Effector memory CD4-positive, alpha-beta T cell (primary cell): ENCODE results near the gene MBD5.

ENCODE experiments used
- DNase-seq, 3 donors: peaks; one replicate each; pipeline ENCODE4 v3.0.0-alpha.2; 2020
- H3K27ac ChIP-seq: 2 replicates; pipeline ENCODE4 v1.7.0; 2013; ENCODE audit warnings: mild to moderate bottlenecking, low read length, moderate library complexity; ENCODE audit not compliant: insufficient read depth, poor library complexity, severe bottlenecking
- H3K27me3 ChIP-seq: replicated peaks from 2 replicates; pipeline ENCODE4 v1.7.0; 2013; ENCODE audit warnings: mild to moderate bottlenecking, low read length; ENCODE audit not compliant: insufficient read depth, control insufficient read depth, poor library complexity, severe bottlenecking
- H3K36me3 ChIP-seq: 2 replicates; pipeline ENCODE4 v1.7.0; 2013; ENCODE audit warnings: mild to moderate bottlenecking, low read length, moderate library complexity; ENCODE audit not compliant: control insufficient read depth, insufficient read depth
- H3K4me1 ChIP-seq: 2 replicates; pipeline ENCODE4 v1.7.0; 2013; ENCODE audit warnings: low read length, mild to moderate bottlenecking; ENCODE audit not compliant: control insufficient read depth, insufficient read depth, poor library complexity, severe bottlenecking
- H3K4me3 ChIP-seq: 2 replicates; pipeline ENCODE4 v1.7.0; 2013; ENCODE audit warnings: low read length, low read depth, mild to moderate bottlenecking; ENCODE audit not compliant: insufficient read depth, poor library complexity, severe bottlenecking
- H3K9me3 ChIP-seq: 2 replicates; pipeline ENCODE4 v1.7.0; 2013; ENCODE audit warnings: mild to moderate bottlenecking, low read length, moderate library complexity; ENCODE audit not compliant: control insufficient read depth

MBD5 gene

DNA sequence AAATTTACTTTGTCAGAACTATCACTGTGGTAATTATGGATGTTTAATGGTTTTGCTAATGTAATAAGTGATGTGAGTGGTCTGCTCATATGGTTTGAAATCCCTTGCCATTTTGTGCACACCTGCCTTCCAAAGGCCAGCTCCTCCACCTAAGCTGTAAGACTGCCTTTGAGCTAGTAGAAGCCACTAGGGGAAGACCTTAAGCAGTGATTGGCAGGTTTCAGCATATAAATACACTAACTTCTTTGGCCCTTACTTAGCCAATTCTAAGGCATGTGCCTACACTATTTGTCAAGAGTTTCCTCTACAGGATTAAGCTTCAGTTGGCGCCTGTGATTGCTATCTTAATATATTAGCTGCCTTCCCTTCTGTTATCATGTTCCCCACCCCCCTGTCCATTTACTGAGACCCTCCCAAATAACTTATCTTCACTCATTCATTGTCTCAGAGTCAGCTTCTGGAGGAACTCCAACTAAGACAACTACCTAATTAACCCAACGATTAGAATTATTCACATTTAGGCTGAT, 141.1 kb downstream of the MBD5 start:
- H3K4me3 ChIP-seq, result no peak overlapping the region
- H3K36me3 ChIP-seq, result no peaks in the 10 kb centered on the region
- H3K27me3 ChIP-seq, result no peaks in the 10 kb centered on the region
- no peak overlapping the region for H3K27ac ChIP-seq
- no peaks in the 10 kb centered on the region for H3K4me1 ChIP-seq
- DNase-seq, result no peak
- no peaks in the 10 kb centered on the region for H3K9me3 ChIP-seq

GRCh38 chr2:148162871-148163270, 142.0 kb downstream of the MBD5 start:
- no peaks in the 10 kb centered on the region for H3K4me1 ChIP-seq
- H3K36me3 ChIP-seq, result no peaks in the 10 kb centered on the region
- H3K4me3 ChIP-seq, result no peak overlapping the region
- no peaks in the 10 kb centered on the region for H3K27me3 ChIP-seq
- no peak for DNase-seq
- H3K27ac ChIP-seq, result no peak overlapping the region
- H3K9me3 ChIP-seq, result no peaks in the 10 kb centered on the region

DNA sequence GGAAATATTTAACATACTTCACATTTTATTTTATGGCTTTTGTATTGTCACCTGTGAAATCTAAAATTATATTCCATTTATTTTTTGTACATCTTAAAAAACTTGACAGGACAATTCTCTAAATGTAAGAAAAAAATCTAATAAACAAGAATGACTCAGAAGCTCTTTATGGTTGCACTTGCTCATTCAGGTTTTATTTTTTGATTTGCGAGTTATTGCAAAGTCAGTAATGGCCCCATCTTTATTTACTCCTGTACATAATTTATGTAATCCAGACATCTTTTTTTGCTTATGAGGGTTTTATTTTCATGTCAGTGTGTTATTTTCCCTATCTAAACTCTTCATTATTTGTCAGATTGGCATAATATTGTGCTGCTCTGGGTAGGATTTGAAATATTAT, 145.1 kb downstream of the MBD5 start:
- no peak for DNase-seq
- Histone ChIP-seq H3K9me3 (no peaks in the 10 kb centered on the region), H3K36me3 (no peaks in the 10 kb centered on the region), H3K4me1 (no peaks in the 10 kb centered on the region), H3K27ac (no peak overlapping the region), H3K27me3 (no peaks in the 10 kb centered on the region), H3K4me3 (no peak overlapping the region)

- H3K4me3 ChIP-seq, result no peak overlapping the region
- no peak overlapping the region for H3K27ac ChIP-seq
- no peaks in the 10 kb centered on the region for H3K36me3 ChIP-seq
- no peak for DNase-seq
- H3K27me3 ChIP-seq, result no peaks in the 10 kb centered on the region
- no peaks in the 10 kb centered on the region for H3K4me1 ChIP-seq
- H3K9me3 ChIP-seq, result no peaks in the 10 kb centered on the region
These were observed 146.4 kb downstream of the MBD5 start for GRCh38 chr2:148167241-148167766.

- Histone ChIP-seq H3K9me3 (no peaks in the 10 kb centered on the region), H3K4me1 (no peaks in the 10 kb centered on the region), H3K27ac (no peak overlapping the region), H3K27me3 (no peaks in the 10 kb centered on the region), H3K4me3 (no peak overlapping the region), H3K36me3 (no peaks in the 10 kb centered on the region)
- no peak for DNase-seq
These were observed 147.0 kb downstream of the MBD5 start for GRCh38 chr2:148167855-148168254.

- H3K4me1 ChIP-seq, result no peaks in the 10 kb centered on the region
- no peaks in the 10 kb centered on the region for H3K9me3 ChIP-seq
- no peaks in the 10 kb centered on the region for H3K27me3 ChIP-seq
- no peak overlapping the region for H3K27ac ChIP-seq
- H3K4me3 ChIP-seq, result no peak overlapping the region
- DNase-seq, result no peak
- H3K36me3 ChIP-seq, result no peaks in the 10 kb centered on the region
These were observed 151.4 kb downstream of the MBD5 start for GRCh38 chr2:148172131-148172753.

DNA sequence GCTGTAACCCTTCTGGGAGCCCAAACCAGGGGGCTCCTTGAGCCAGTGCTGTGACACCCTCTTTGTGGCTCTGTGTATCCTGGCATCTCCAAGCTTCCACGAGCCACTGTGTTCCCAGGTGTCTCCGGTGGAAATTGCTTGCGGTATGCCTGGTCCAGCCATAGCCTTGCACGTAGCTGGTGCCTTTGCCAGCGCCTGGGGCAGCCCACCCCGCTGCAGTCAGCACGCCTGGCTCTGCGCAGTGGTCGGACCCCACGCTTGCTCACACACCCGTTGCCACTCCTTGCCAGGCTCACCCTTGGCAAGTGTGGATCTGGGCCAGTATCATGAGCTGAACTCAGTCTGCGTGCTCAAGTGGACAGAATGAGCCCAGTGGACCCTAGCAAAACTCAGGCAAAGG, 152.3 kb downstream of the MBD5 start:
- no peak overlapping the region for H3K4me3 ChIP-seq
- H3K27ac ChIP-seq, result no peak overlapping the region
- no peak for DNase-seq
- H3K9me3 ChIP-seq, result no peaks in the 10 kb centered on the region
- no peaks in the 10 kb centered on the region for H3K36me3 ChIP-seq
- H3K27me3 ChIP-seq, result no peaks in the 10 kb centered on the region
- H3K4me1 ChIP-seq, result no peaks in the 10 kb centered on the region

DNA sequence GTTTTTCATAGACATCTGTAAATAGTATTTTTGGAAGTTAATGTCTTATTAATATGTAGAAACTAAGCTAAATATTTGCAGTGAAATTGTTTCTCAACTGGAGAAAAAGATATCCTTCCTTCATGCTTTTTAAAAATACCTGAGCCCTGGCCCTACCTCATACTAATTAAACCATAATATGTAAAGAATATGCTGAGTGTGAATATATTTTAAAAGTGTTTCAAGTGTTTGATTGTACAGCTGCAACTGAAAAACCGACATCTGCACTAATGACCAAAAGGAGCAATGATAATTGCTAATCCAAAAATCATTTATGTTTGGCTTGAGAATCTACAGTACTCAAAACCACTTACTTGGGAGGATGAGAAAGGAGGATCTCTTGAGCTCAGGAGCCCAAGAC, 156.7 kb downstream of the MBD5 start:
- H3K9me3 ChIP-seq, result no peaks in the 10 kb centered on the region
- no peak overlapping the region for H3K4me3 ChIP-seq
- H3K27me3 ChIP-seq, result no peaks in the 10 kb centered on the region
- peaks cover 3% of the 10 kb centered on the region for H3K36me3 ChIP-seq
- no peaks in the 10 kb centered on the region for H3K4me1 ChIP-seq
- DNase-seq, result no peak
- H3K27ac ChIP-seq, result no peak overlapping the region

DNA sequence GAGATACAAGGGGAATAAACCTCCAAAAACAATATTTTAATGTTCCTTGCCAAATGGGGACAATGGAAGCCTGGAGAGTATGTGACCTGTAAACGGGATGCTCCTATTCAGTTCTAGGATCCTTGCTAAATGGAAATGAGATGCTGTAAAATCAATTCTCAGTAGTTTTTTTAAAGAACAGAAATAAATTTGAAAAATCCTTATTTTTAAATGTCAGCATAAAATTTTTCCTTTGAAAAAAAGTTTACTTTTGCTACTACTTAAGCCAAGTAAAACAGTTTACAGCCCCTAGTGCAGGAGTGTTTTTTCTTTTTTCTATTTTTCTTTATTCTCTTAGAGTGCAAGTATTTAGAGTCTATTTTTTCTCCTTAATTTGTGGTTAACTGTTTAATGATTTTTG, 158.8 kb downstream of the MBD5 start:
- Histone ChIP-seq H3K27ac (no peak overlapping the region), H3K9me3 (no peaks in the 10 kb centered on the region), H3K27me3 (no peaks in the 10 kb centered on the region), H3K4me3 (no peak overlapping the region), H3K4me1 (no peaks in the 10 kb centered on the region), H3K36me3 (peaks cover 3% of the 10 kb centered on the region)
- DNase-seq, result no peak

DNA sequence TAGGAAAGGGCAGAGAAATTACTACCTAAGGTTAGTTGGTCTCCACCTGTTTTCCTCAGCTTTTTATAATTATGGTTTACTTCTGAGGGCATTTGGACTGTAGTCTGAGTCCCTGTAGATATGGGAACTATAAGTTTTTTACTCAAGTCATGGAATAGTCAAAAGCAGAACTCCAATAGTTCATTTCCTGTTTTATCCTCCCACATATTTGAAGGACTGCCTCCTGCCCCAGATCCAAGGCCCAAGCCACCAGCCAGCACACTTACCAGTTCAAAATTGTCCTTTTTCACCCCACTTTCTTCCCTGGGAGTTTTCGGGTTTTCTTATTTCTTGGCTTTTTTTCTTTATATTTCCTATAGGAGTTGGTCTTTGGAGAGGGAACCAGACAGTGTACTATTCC, 164.1 kb downstream of the MBD5 start:
- Histone ChIP-seq H3K27ac (no peak overlapping the region), H3K4me3 (no peak overlapping the region), H3K27me3 (no peaks in the 10 kb centered on the region), H3K4me1 (no peaks in the 10 kb centered on the region), H3K36me3 (no peaks in the 10 kb centered on the region), H3K9me3 (no peaks in the 10 kb centered on the region)
- no peak for DNase-seq
